Peyer's patch (tissue), 4 donors: ENCODE measurements around the gene PDE12. TPM values are rescaled to one million over a fixed set of nuclear protein-coding genes. Genes with fewer than 3 reads are reported as not detected.

Experiments used
- DNase-seq, 3 donors: peaks; one replicate each; pipeline ENCODE4 v3.0.0-alpha.2; 2017 to 2019
- H3K27ac ChIP-seq, 4 donors: fragments of 200-600 bp; sonication (generic); one replicate each; pipeline ENCODE4 v1.5.1; 2016 to 2019
- H3K27me3 ChIP-seq, 2 donors: fragments of 200-600 bp; sonication (generic); one replicate each; pipeline ENCODE4 v1.5.1; 2019
- H3K36me3 ChIP-seq, 3 donors: fragments of 200-600 bp; sonication (generic); one replicate each; pipeline ENCODE4 v1.5.1; 2016 to 2019
- H3K4me1 ChIP-seq, 4 donors: fragments of 200-600 bp; sonication (generic); one replicate each; pipeline ENCODE4 v1.5.1; 2016 to 2019
- H3K4me3 ChIP-seq, 4 donors: fragments of 200-600 bp; sonication (generic); 1 replicate in 3 of 4; 2 replicates in 1 of 4; pipeline ENCODE4 v1.5.1; 2016 to 2019; ENCODE audit warnings: mild to moderate bottlenecking in 1 of 4
- H3K9me3 ChIP-seq, 4 donors: fragments of 200-600 bp; sonication (generic); one replicate each; pipeline ENCODE4 v1.5.1; 2016 to 2019; ENCODE audit warnings: mild to moderate bottlenecking in 1 of 4
- CTCF ChIP-seq, 6 experiments: fragments of 450-650 bp in 4 of 6; fragments of 200-600 bp in 2 of 6; sonication (generic) in 1 of 6; IDR thresholded peaks; one replicate each; pipeline ENCODE4 v1.5.1; 2017 to 2019; ENCODE audit warnings: antibody characterized with exemption in 6 of 6, mild to moderate bottlenecking in 3 of 6, moderate library complexity in 1 of 6
- POLR2A ChIP-seq, 2 donors: fragments of 450-650 bp; IDR thresholded peaks; one replicate each; pipeline ENCODE4 v1.5.1; 2017; ENCODE audit warnings: antibody characterized with exemption in 2 of 2, mild to moderate bottlenecking in 2 of 2, moderate library complexity in 2 of 2
- small RNA-seq, 2 donors: library from RNA; depleted of rRNA; stranded (forward); fragments of <200 nt; gene quantifications; one replicate each; pipeline ENCODE3, GENCODE V24; 2016
- total RNA-seq, 4 donors: library from RNA; depleted of rRNA; stranded (reverse); fragments of >200 nt; gene quantifications; one replicate each; pipeline ENCODE4 v1.1.0, GENCODE V29; 2016

Gene PDE12
- total RNA-seq, 4 donors from 2014 or later: 16.5 to 25.9 (median 22.2) TPM

DNA sequence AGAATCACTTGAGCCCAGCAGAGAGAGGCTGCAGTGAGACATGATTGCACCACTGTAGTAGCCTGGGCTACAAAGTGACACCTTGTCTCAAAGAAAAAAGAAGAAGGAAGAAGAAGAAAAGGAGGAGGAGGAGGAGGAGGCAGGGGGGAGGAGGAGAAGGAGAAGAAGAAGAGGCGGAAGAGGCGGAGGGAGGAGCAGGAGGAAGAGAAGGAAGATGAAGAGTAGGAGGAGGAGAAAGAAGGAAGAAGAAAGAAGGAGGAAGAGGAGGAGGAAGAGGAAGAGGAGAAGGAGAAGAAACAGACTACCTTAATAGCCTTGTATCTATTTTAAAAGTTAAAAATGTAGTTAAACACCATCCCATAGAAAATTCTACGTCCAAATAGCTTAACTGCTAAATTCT lies 60.2 kb downstream of the PDE12 start:
- H3K9me3 ChIP-seq: no peaks in the 10 kb centered on the region
- no peak for TF ChIP-seq POLR2A (IDR thresholded peaks at IDR 0.05)
- no peak for TF ChIP-seq CTCF (IDR thresholded peaks at IDR 0.05)
- H3K27me3 ChIP-seq: no peaks in the 10 kb centered on the region
- H3K4me3 ChIP-seq: no peak overlapping the region
- H3K36me3 ChIP-seq: no peaks in the 10 kb centered on the region
- H3K4me1 ChIP-seq: no peaks in the 10 kb centered on the region
- no peak overlapping the region for H3K27ac ChIP-seq
- no peak for DNase-seq

Small RNA genes within 50 kb of the gene (small RNA-seq; reads per million reads assigned to genes)
- gene RNU6-108P (0 reads per million in 2 donors), gene RNU6-1181P (0 reads per million in 2 donors), gene RNU6-483P (0 reads per million in 2 donors)

Other genes with a start within 250 kb of the PDE12 start
- under 1 TPM in 2 of 4 donors, not detected in 2; 0.13 to 0.35 TPM for gene DNAH12, start 11.9 kb upstream of the PDE12 start, total RNA-seq
- 100 to 1,000 TPM in 1 of 4 donors, 10 to 100 TPM in 3; 35.4 to 128 (median 82.9) TPM for gene ARF4, start 41.1 kb downstream of the PDE12 start, total RNA-seq
- 10 to 100 TPM; 15.2 to 36.3 (median 24.5) TPM for gene DENND6A, start 136.8 kb downstream of the PDE12 start, total RNA-seq
- gene SLMAP, start 200.0 kb downstream of the PDE12 start, total RNA-seq: 100 to 1,000 TPM in 2 of 4 donors, 10 to 100 TPM in 2; 80.8 to 215 (median 94.4) TPM